ENCODE results near the gene ATG5. TPM values are rescaled to one million over a fixed set of nuclear protein-coding genes. Genes with fewer than 3 reads are reported as not detected.
"Not testable (repeated sequence)": the region's sequence is repeated elsewhere in the genome, so short reads cannot be mapped to it uniquely, and the experiment has no call there.

The ATG5 gene
- total RNA-seq, 2 donors from 2014 or later, result 41.4 to 59.7 TPM

- not testable (repeated sequence) for DNase-seq (ENCODE audit: low spot score); H3K27ac Mint-ChIP-seq; ATAC-seq; H3K27me3 Mint-ChIP-seq; H3K4me3 Mint-ChIP-seq
- Mint-ChIP-seq H3K4me1 (ENCODE audit: low read depth in 2 of 2) (peaks cover 29 to 33% of the 10 kb centered on the region in 2 donors), H3K9me3 (peaks cover 12% of the 10 kb centered on the region), H3K36me3 (peaks cover 44% of the 10 kb centered on the region)
Measured at GRCh38 chr6:106264433-106264832, 61.1 kb downstream of the ATG5 start.

GRCh38 chr6:106259748-106260147 is 65.8 kb downstream of the ATG5 start:
- H3K36me3 Mint-ChIP-seq; H3K27ac Mint-ChIP-seq; DNase-seq (ENCODE audit: low spot score); H3K4me3 Mint-ChIP-seq; H3K27me3 Mint-ChIP-seq; H3K9me3 Mint-ChIP-seq; ATAC-seq: not testable (repeated sequence)
- peaks cover 16 to 20% of the 10 kb centered on the region in 2 donors for H3K4me1 Mint-ChIP-seq (ENCODE audit: low read depth in 2 of 2)

GRCh38 chr6:106258726-106259125 is 66.8 kb downstream of the ATG5 start:
- Mint-ChIP-seq H3K36me3 (no peaks in the 10 kb centered on the region), H3K27me3 (no peaks in the 10 kb centered on the region), H3K4me1 (ENCODE audit: low read depth in 2 of 2) (peaks cover 11 to 17% of the 10 kb centered on the region in 2 donors), H3K9me3 (no peaks in the 10 kb centered on the region), H3K4me3 (no peak overlapping the region), H3K27ac (no peak overlapping the region)
- no peak for ATAC-seq
- DNase-seq (ENCODE audit: low spot score), result no peak

- ATAC-seq (no peak), DNase-seq (ENCODE audit: low spot score) (no peak)
- Mint-ChIP-seq H3K36me3 (no peaks in the 10 kb centered on the region), H3K4me1 (ENCODE audit: low read depth in 2 of 2) (peaks cover 14 to 19% of the 10 kb centered on the region in 2 donors), H3K4me3 (no peak overlapping the region), H3K27me3 (no peaks in the 10 kb centered on the region), H3K27ac (no peak overlapping the region), H3K9me3 (no peaks in the 10 kb centered on the region)
Measured at GRCh38 chr6:106257195-106257594, 68.4 kb downstream of the ATG5 start.

- no peak overlapping the region for H3K4me3 Mint-ChIP-seq
- no peaks in the 10 kb centered on the region for H3K9me3 Mint-ChIP-seq
- no peak for DNase-seq (ENCODE audit: low spot score)
- peaks cover 11 to 16% of the 10 kb centered on the region in 2 donors for H3K4me1 Mint-ChIP-seq (ENCODE audit: low read depth in 2 of 2)
- ATAC-seq, result no peak
- no peaks in the 10 kb centered on the region for H3K27me3 Mint-ChIP-seq
- no peak overlapping the region for H3K27ac Mint-ChIP-seq
- no peaks in the 10 kb centered on the region for H3K36me3 Mint-ChIP-seq
Measured at GRCh38 chr6:106256201-106256968, 69.2 kb downstream of the ATG5 start.

- DNase-seq (ENCODE audit: low spot score) (no peak), ATAC-seq (no peak)
- Mint-ChIP-seq H3K36me3 (no peaks in the 10 kb centered on the region), H3K27me3 (no peaks in the 10 kb centered on the region), H3K4me3 (no peak overlapping the region), H3K4me1 (ENCODE audit: low read depth in 2 of 2) (peaks cover 17 to 23% of the 10 kb centered on the region in 2 donors), H3K9me3 (no peaks in the 10 kb centered on the region), H3K27ac (no peak overlapping the region)
Measured at GRCh38 chr6:106255306-106255705, 70.3 kb downstream of the ATG5 start.

GRCh38 chr6:106254636-106255035 is 70.9 kb downstream of the ATG5 start:
- no peak for DNase-seq (ENCODE audit: low spot score)
- no peak for ATAC-seq
- H3K27ac Mint-ChIP-seq, result no peak overlapping the region
- no peaks in the 10 kb centered on the region for H3K27me3 Mint-ChIP-seq
- no peaks in the 10 kb centered on the region for H3K36me3 Mint-ChIP-seq
- no peaks in the 10 kb centered on the region for H3K9me3 Mint-ChIP-seq
- H3K4me3 Mint-ChIP-seq, result no peak overlapping the region
- peaks cover 17 to 29% of the 10 kb centered on the region in 2 donors for H3K4me1 Mint-ChIP-seq (ENCODE audit: low read depth in 2 of 2)

- no peaks in the 10 kb centered on the region for H3K9me3 Mint-ChIP-seq
- no peak for DNase-seq (ENCODE audit: low spot score)
- no peaks in the 10 kb centered on the region for H3K36me3 Mint-ChIP-seq
- H3K4me3 Mint-ChIP-seq, result no peak overlapping the region
- no peaks in the 10 kb centered on the region for H3K27me3 Mint-ChIP-seq
- ATAC-seq, result no peak
- H3K27ac Mint-ChIP-seq, result no peak overlapping the region
- peaks cover 17 to 33% of the 10 kb centered on the region in 2 donors for H3K4me1 Mint-ChIP-seq (ENCODE audit: low read depth in 2 of 2)
Measured at GRCh38 chr6:106253731-106254130, 71.8 kb downstream of the ATG5 start.

- Mint-ChIP-seq H3K9me3 (no peaks in the 10 kb centered on the region), H3K27ac (no peak overlapping the region), H3K4me3 (no peak overlapping the region), H3K4me1 (ENCODE audit: low read depth in 2 of 2) (peaks cover 17 to 33% of the 10 kb centered on the region in 2 donors), H3K27me3 (no peaks in the 10 kb centered on the region), H3K36me3 (no peaks in the 10 kb centered on the region)
- no peak for ATAC-seq
- DNase-seq (ENCODE audit: low spot score), result no peak
Measured at GRCh38 chr6:106253172-106253571, 72.4 kb downstream of the ATG5 start.

- Mint-ChIP-seq H3K36me3 (peaks cover 1% of the 10 kb centered on the region), H3K27ac (peak overlapping the region in 1 of 2 donors; percentile 12)
- DNase-seq (ENCODE audit: low spot score), result no peak
Measured at GRCh38 chr6:106252687-106253086, 72.9 kb downstream of the ATG5 start.

GRCh38 chr6:106251531-106252255 is 73.9 kb downstream of the ATG5 start:
- not testable (repeated sequence) for H3K9me3 Mint-ChIP-seq; H3K4me3 Mint-ChIP-seq; H3K36me3 Mint-ChIP-seq; H3K27me3 Mint-ChIP-seq; DNase-seq (ENCODE audit: low spot score); ATAC-seq; H3K27ac Mint-ChIP-seq
- peaks cover 13 to 42% of the 10 kb centered on the region in 2 donors for H3K4me1 Mint-ChIP-seq (ENCODE audit: low read depth in 2 of 2)

More at GRCh38 chr6:106252687-106253086, 72.9 kb downstream of the ATG5 start:
- Mint-ChIP-seq H3K4me1 (ENCODE audit: low read depth in 2 of 2) (peaks cover 17 to 33% of the 10 kb centered on the region in 2 donors), H3K9me3 (no peaks in the 10 kb centered on the region), H3K4me3 (no peak overlapping the region), H3K27me3 (no peaks in the 10 kb centered on the region)
- ATAC-seq, result no peak

GRCh38 chr6:106250953-106251352 is 74.6 kb downstream of the ATG5 start:
- DNase-seq (ENCODE audit: low spot score) (no peak), ATAC-seq (no peak)
- Mint-ChIP-seq H3K27me3 (no peaks in the 10 kb centered on the region), H3K9me3 (no peaks in the 10 kb centered on the region), H3K27ac (no peak overlapping the region), H3K4me1 (ENCODE audit: low read depth in 2 of 2) (peaks cover 16 to 48% of the 10 kb centered on the region in 2 donors), H3K4me3 (no peak overlapping the region), H3K36me3 (peaks cover 5% of the 10 kb centered on the region)

GRCh38 chr6:106249658-106250057 is 75.9 kb downstream of the ATG5 start:
- Mint-ChIP-seq H3K4me1 (ENCODE audit: low read depth in 2 of 2) (peaks cover 16 to 48% of the 10 kb centered on the region in 2 donors), H3K9me3 (no peaks in the 10 kb centered on the region), H3K36me3 (peaks cover 7% of the 10 kb centered on the region), H3K4me3 (peak overlapping the region; percentile 9), H3K27ac (peak overlapping the region in 1 of 2 donors; percentile 13), H3K27me3 (no peaks in the 10 kb centered on the region)
- no peak for ATAC-seq
- no peak for DNase-seq (ENCODE audit: low spot score)

- Mint-ChIP-seq H3K27ac (peak overlapping the region in 1 of 2 donors; percentile 83), H3K36me3 (peaks cover 12% of the 10 kb centered on the region), H3K27me3 (no peaks in the 10 kb centered on the region), H3K9me3 (no peaks in the 10 kb centered on the region), H3K4me1 (ENCODE audit: low read depth in 2 of 2) (peaks cover 14 to 44% of the 10 kb centered on the region in 2 donors), H3K4me3 (peak overlapping the region; percentile 64)
- DNase-seq (ENCODE audit: low spot score) (no peak), ATAC-seq (peak in 1 of 2 donors; percentile 81)
Measured at GRCh38 chr6:106247733-106248132, 77.8 kb downstream of the ATG5 start.
